Liver (tissue), 9 donors: ENCODE results near the gene PTCRA. TPM values are rescaled to one million over a fixed set of nuclear protein-coding genes. Genes with fewer than 3 reads are reported as not detected.
A peak's percentile ranks its signal among the peaks of the same experiment; 100 is the strongest.
"Not testable (repeated sequence)": the region's sequence is repeated elsewhere in the genome, so short reads cannot be mapped to it uniquely, and the experiment has no call there.

Source experiments
- DNase-seq: peaks from one replicate; pipeline ENCODE4 v3.0.0-alpha.2; 2017; ENCODE audit warnings: low spot score
- H3K27ac ChIP-seq, 2 donors: one replicate each; pipeline ENCODE4 v1.7.0; 2013; ENCODE audit warnings: inconsistent platforms in 2 of 2, low read length in 2 of 2, control low read depth in 1 of 2, low read depth in 1 of 2, mild to moderate bottlenecking in 1 of 2
- H3K27me3 ChIP-seq, 4 donors: one replicate each; pipeline versions ENCODE4 v1.6.1 to v1.7.0; 2013; ENCODE audit warnings: low read length in 3 of 4, inconsistent platforms in 1 of 4, mild to moderate bottlenecking in 1 of 4, moderate library complexity in 1 of 4; ENCODE audit not compliant: control insufficient read depth in 4 of 4, insufficient read depth in 4 of 4
- H3K36me3 ChIP-seq, 4 donors: one replicate each; pipeline versions ENCODE4 v1.6.1 to v1.7.0; 2013; ENCODE audit warnings: low read length in 3 of 4, mild to moderate bottlenecking in 3 of 4, low read depth in 1 of 4, moderate library complexity in 1 of 4; ENCODE audit not compliant: control insufficient read depth in 4 of 4, insufficient read depth in 3 of 4
- H3K4me1 ChIP-seq, 4 donors: one replicate each; pipeline versions ENCODE4 v1.6.1 to v1.7.0; 2013; ENCODE audit warnings: low read length in 3 of 4, mild to moderate bottlenecking in 3 of 4, moderate library complexity in 1 of 4; ENCODE audit not compliant: control insufficient read depth in 4 of 4, insufficient read depth in 4 of 4
- H3K4me3 ChIP-seq, 3 donors: one replicate each; pipeline versions ENCODE4 v1.6.1 to v1.7.0; 2013; ENCODE audit warnings: low read length in 3 of 3, control low read depth in 1 of 3, low read depth in 1 of 3, mild to moderate bottlenecking in 1 of 3
- H3K9ac ChIP-seq, 2 donors: one replicate each; pipeline ENCODE4 v1.7.0; 2013; ENCODE audit warnings: low read length in 2 of 2, mild to moderate bottlenecking in 2 of 2, moderate library complexity in 2 of 2, control low read depth in 1 of 2, low read depth in 1 of 2
- H3K9me3 ChIP-seq, 4 donors: one replicate each; pipeline versions ENCODE4 v1.6.1 to v1.7.0; 2013; ENCODE audit warnings: low read length in 3 of 4; ENCODE audit not compliant: control insufficient read depth in 4 of 4
- CTCF ChIP-seq: fragments of 150-350 bp; IDR thresholded peaks from 2 replicates; pipeline ENCODE4 v1.5.1; 2017; ENCODE audit warnings: improper control_type of control experiment, low read depth, low read length; ENCODE audit not compliant: missing input control
- EGR1 ChIP-seq, 2 donors: IDR thresholded peaks; 2 replicates each; pipeline ENCODE4 v1.6.1; 2016 to 2018; ENCODE audit warnings: antibody characterized with exemption in 2 of 2, low read depth in 2 of 2
- FOXA1 ChIP-seq: IDR thresholded peaks from 2 replicates; pipeline ENCODE4 v1.6.1; 2016; ENCODE audit warnings: antibody characterized with exemption
- FOXA2 ChIP-seq: IDR thresholded peaks from 2 replicates; pipeline ENCODE4 v1.6.1; 2016; ENCODE audit warnings: antibody characterized with exemption
- GABPA ChIP-seq, 2 donors: IDR thresholded peaks in 1 of 2; conservative IDR thresholded peaks in 1 of 2; 2 replicates each; pipeline ENCODE4 v1.6.1; 2016; ENCODE audit warnings: antibody characterized with exemption in 2 of 2, mild to moderate bottlenecking in 1 of 2, moderate library complexity in 1 of 2
- HNF4A ChIP-seq, 2 donors: conservative IDR thresholded peaks; 2 replicates each; pipeline ENCODE4 v1.6.1; 2016; ENCODE audit warnings: antibody characterized with exemption in 2 of 2, mild to moderate bottlenecking in 2 of 2
- HNF4G ChIP-seq: IDR thresholded peaks from 2 replicates; pipeline ENCODE4 v1.6.1; 2016; ENCODE audit warnings: antibody characterized with exemption
- JUND ChIP-seq, 2 donors: IDR thresholded peaks; 2 replicates each; pipeline ENCODE4 v1.6.1; 2016; ENCODE audit warnings: antibody characterized with exemption in 2 of 2
- NR2F2 ChIP-seq: IDR thresholded peaks from 2 replicates; pipeline ENCODE4 v1.6.1; 2016; ENCODE audit warnings: antibody characterized with exemption
- RAD21 ChIP-seq, 2 donors: IDR thresholded peaks; 2 replicates each; pipeline ENCODE4 v1.6.1; 2016; ENCODE audit warnings: antibody characterized with exemption in 2 of 2, mild to moderate bottlenecking in 2 of 2
- RXRA ChIP-seq, 2 donors: IDR thresholded peaks; 2 replicates each; pipeline ENCODE4 v1.6.1; 2017 to 2018; ENCODE audit warnings: antibody characterized with exemption in 2 of 2, mild to moderate bottlenecking in 1 of 2
- SP1 ChIP-seq: IDR thresholded peaks from 2 replicates; pipeline ENCODE4 v1.6.1; 2018; ENCODE audit warnings: antibody characterized with exemption, mild to moderate bottlenecking
- YY1 ChIP-seq: IDR thresholded peaks from 2 replicates; pipeline ENCODE4 v1.6.1; 2016; ENCODE audit warnings: antibody characterized with exemption, mild to moderate bottlenecking
- WGBS: extraction: QIAGEN DNeasy Blood & Tissue Kit; methylation state at CpG from one replicate; pipeline ENCODE4 v1.1.7; 2013; 5-methylcytosine and 5-hydroxymethylcytosine counted together
- polyA plus RNA-seq, 2 donors: library from polyadenylated mRNA; stranded (reverse) in 1 of 2; unstranded in 1 of 2; fragments of 200-250 nt in 1 of 2; fragments of >200 nt in 1 of 2; fragmentation: Nextera tagmentation in 1 of 2; extraction: Ambion mirVana in 1 of 2; gene quantifications; one replicate each; pipeline versions ENCODE4 v1.2.1 to v1.2.3, GENCODE V29; 2013 to 2015
- total RNA-seq, 2 donors: library from RNA; depleted of rRNA; stranded (reverse); fragments of >200 nt; gene quantifications; one replicate each; pipeline ENCODE4 v1.2.3, GENCODE V29; 2014
- TF ChIP-seq, protein P1 (sequence below): IDR thresholded peaks from 2 replicates; pipeline ENCODE4 v1.6.1; 2016; ENCODE audit warnings: antibody characterized with exemption
- TF ChIP-seq, protein P2 (sequence below): IDR thresholded peaks from 2 replicates; pipeline ENCODE4 v1.6.1; 2016; ENCODE audit warnings: antibody characterized with exemption
- donor health status: healthy.
- donor health status: healthy.
- donor health status: healthy.
- donor health status: healthy.
- donor health status: healthy.

Gene PTCRA
- total and polyA plus RNA-seq, 4 donors = 0.63 to 1.1 TPM; not detected in 2

DNA sequence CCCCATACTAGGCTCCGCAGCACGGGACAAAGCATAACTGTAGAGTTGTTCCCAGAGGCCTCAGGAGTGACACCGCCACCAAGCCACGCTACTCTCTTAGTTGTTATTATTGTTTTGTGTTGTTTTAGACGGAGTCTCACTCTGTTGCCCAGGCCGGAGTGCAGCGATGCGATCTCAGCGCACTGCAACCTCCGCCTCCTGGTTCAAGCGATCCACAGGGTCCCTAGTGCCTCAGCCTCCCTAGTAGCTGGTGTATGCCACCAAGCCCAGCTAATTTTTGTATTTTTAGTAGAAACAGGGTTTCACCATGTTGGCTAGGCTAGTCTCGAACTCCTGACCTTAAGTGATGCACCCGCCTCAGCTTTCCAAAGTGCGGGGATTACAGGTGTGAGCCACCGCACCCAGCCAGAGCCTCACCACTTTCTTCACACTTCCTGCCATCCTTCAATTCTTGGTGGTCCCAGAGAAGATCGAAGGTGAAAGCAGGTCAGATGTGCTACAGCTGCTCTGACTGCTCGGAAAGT, 24.6 kb upstream of the PTCRA start (continued):
- TF ChIP-seq, protein P1, sequence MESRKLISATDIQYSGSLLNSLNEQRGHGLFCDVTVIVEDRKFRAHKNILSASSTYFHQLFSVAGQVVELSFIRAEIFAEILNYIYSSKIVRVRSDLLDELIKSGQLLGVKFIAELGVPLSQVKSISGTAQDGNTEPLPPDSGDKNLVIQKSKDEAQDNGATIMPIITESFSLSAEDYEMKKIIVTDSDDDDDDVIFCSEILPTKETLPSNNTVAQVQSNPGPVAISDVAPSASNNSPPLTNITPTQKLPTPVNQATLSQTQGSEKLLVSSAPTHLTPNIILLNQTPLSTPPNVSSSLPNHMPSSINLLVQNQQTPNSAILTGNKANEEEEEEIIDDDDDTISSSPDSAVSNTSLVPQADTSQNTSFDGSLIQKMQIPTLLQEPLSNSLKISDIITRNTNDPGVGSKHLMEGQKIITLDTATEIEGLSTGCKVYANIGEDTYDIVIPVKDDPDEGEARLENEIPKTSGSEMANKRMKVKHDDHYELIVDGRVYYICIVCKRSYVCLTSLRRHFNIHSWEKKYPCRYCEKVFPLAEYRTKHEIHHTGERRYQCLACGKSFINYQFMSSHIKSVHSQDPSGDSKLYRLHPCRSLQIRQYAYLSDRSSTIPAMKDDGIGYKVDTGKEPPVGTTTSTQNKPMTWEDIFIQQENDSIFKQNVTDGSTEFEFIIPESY = no peak
- TF ChIP-seq NR2F2 (no peak), GABPA (IDR thresholded peaks at IDR 0.05 in 1 of 2, conservative IDR thresholded peaks at IDR 0.05 in 1 of 2) (no peak)

- peaks cover 3 to 16% (median 11%) of the 10 kb centered on the region in 4 donors for H3K4me1 ChIP-seq
- not testable (repeated sequence) for H3K9me3 ChIP-seq, H3K9ac ChIP-seq, H3K27me3 ChIP-seq, H3K4me3 ChIP-seq, H3K36me3 ChIP-seq, H3K27ac ChIP-seq, DNase-seq
- WGBS = 76% methylated on average over 19 of the region's 19 CpGs
These were observed 21.6 kb upstream of the PTCRA start for GRCh38 chr6:42894041-42894828.

DNA sequence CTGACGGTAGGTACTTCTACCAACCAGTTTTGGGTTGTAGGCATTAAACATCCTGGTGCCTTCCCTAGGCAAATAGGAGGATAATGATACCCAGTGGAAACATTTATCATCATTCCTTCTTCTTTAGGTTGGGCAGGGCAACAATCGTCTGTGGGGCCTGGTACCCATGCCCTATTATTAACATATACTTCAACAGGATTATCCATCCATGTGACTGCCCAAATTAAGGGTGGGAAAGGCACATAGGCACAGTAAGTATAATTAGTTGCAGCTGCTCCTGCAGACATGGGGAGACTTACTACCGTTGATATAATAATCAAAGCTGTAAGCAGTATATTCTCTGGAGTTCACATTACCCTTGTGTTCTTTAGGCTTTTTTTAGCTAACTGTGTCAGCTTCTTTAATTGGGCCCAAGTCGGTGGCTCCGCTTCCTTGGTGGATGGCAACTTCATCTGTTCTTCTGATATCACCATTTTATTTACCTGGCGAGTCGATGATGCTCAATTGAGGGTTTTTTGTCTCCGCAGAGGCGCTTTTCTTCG, 19.6 kb upstream of the PTCRA start:
- no peak overlapping the region for H3K9ac ChIP-seq
- no peak for TF ChIP-seq FOXA2
- no peak for TF ChIP-seq NR2F2
- no peak for TF ChIP-seq SP1
- no peak for TF ChIP-seq HNF4A (conservative IDR thresholded peaks at IDR 0.05)
- no peak for TF ChIP-seq RXRA (IDR thresholded peaks at IDR 0.05)
- no peak for TF ChIP-seq FOXA1
- TF ChIP-seq JUND (IDR thresholded peaks at IDR 0.05) = no peak
- TF ChIP-seq GABPA (IDR thresholded peaks at IDR 0.05 in 1 of 2, conservative IDR thresholded peaks at IDR 0.05 in 1 of 2) = no peak
- TF ChIP-seq YY1 = no peak
- TF ChIP-seq, protein P2, sequence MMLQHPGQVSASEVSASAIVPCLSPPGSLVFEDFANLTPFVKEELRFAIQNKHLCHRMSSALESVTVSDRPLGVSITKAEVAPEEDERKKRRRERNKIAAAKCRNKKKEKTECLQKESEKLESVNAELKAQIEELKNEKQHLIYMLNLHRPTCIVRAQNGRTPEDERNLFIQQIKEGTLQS = no peak
- TF ChIP-seq HNF4G = no peak
- no peak for TF ChIP-seq EGR1 (IDR thresholded peaks at IDR 0.05; ENCODE audit: low read depth in 2 of 2)
- H3K4me1 ChIP-seq = peaks cover 0 to 5% (median 2%) of the 10 kb centered on the region in 4 donors
- no peak overlapping the region for H3K27ac ChIP-seq
- H3K36me3 ChIP-seq = no peaks in the 10 kb centered on the region
- H3K9me3 ChIP-seq = no peaks in the 10 kb centered on the region
- H3K4me3 ChIP-seq = no peak overlapping the region
- no peak for DNase-seq
- 91% methylated on average over 10 of the region's 10 CpGs for WGBS
- H3K27me3 ChIP-seq = no peaks in the 10 kb centered on the region

DNA sequence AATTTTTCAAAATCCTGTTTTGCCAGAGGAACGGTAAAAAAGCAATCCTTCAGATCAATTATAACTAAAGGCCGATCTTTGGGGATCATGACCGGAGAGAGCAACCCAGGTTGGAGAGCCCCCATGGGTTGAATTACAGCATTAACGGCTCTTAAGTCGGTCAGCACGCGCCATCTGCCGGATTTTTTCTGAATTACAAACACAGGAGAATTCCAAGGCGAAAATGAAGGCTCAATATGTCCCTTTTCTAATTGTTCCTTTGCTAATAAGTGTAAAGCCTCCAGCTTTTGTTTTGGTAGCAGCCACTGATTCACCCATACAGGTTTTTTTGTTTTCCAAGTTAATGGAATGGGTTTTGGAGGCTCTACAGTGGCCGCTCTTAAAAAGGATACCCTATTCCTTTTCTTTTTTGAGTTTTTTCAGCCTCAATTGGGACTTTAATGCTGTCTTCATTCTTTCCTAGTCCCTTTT, 16.9 kb upstream of the PTCRA start:
- H3K36me3 ChIP-seq = no peaks in the 10 kb centered on the region
- no peak overlapping the region for H3K4me3 ChIP-seq
- peak; percentile 73 for DNase-seq
- 9% methylated on average over 10 of the region's 10 CpGs for WGBS
- no peak overlapping the region for H3K27ac ChIP-seq
- H3K9ac ChIP-seq = peak overlapping the region in 1 of 2 donors; percentile 47
- TF ChIP-seq CTCF (peak; percentile 75), NR2F2 (no peak), RAD21 (IDR thresholded peaks at IDR 0.05) (peak; percentile 85 to 88), HNF4A (conservative IDR thresholded peaks at IDR 0.05) (no peak)
- TF ChIP-seq, protein P1 = no peak
- TF ChIP-seq, protein P2 = no peak
- no peaks in the 10 kb centered on the region for H3K27me3 ChIP-seq
- H3K4me1 ChIP-seq = peaks cover 0 to 14% (median 6%) of the 10 kb centered on the region in 4 donors
- H3K9me3 ChIP-seq = no peaks in the 10 kb centered on the region
